ENCODE measurements around the gene CDH11.

DNA sequence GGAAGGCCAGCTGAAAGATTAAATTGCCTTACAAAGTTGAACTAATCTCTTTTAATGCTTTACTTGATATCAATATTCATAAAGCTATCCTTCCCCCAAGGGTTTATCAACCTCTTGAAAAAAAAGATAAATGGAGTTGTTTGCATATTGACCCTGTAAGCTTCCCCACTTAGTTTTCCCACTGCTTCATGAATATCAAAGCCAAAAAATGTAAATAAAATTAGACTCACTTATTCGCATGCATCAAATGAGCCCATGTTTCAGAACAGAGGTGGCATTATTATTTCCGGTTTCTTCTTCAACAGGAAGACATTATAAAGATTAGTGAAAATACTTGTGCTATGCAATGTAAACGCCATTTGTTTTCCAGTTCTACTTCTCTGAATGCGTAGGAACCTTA, 150.7 kb downstream of the CDH11 start:
- no peak for TF ChIP-seq POLR2A (IDR thresholded peaks at IDR 0.05; ENCODE audit: low read depth, low read length)
- TF ChIP-seq SPI1 (IDR thresholded peaks at IDR 0.05; ENCODE audit: low read depth, low read length), result no peak
- TF ChIP-seq POLR2AphosphoS5 (IDR thresholded peaks at IDR 0.05; ENCODE audit: low read depth, low read length), result no peak
- TF ChIP-seq POU2F2 (IDR thresholded peaks at IDR 0.05; ENCODE audit: low read depth, low read length), result no peak
- no peak for TF ChIP-seq TAF1 (IDR thresholded peaks at IDR 0.05; ENCODE audit: low read depth, low read length)
- no peak for TF ChIP-seq PAX5 (IDR thresholded peaks at IDR 0.05; ENCODE audit: insufficient read depth, low read length, severe bottlenecking)
